Omental fat pad (tissue), 4 donors: ENCODE measurements around the gene MOSPD3. TPM values are rescaled to one million over a fixed set of nuclear protein-coding genes. Genes with fewer than 3 reads are reported as not detected.
"Not testable (repeated sequence)": the region's sequence is repeated elsewhere in the genome, so short reads cannot be mapped to it uniquely, and the experiment has no call there.

ENCODE experiments used
- ATAC-seq: fragments of 150-250 bp; one replicate; pipeline ENCODE4 v1.9.1; 2016; ENCODE audit warnings: mild to moderate bottlenecking, moderate library complexity; ENCODE audit not compliant: low FRiP score
- DNase-seq: peaks from one replicate; pipeline ENCODE4 v3.0.0-alpha.2; 2019; ENCODE audit warnings: low spot score
- total RNA-seq, 4 donors: library from RNA; depleted of rRNA; stranded (reverse); fragments of >200 nt; gene quantifications; one replicate each; pipeline ENCODE4 v1.1.0, GENCODE V29; 2016
- TF ChIP-seq, protein P1 (sequence below), 3 donors: fragments of 450-650 bp; IDR thresholded peaks; one replicate each; pipeline ENCODE4 v1.5.1; 2016 to 2017; ENCODE audit warnings: antibody characterized with exemption in 3 of 3, mild to moderate bottlenecking in 3 of 3, moderate library complexity in 2 of 3

MOSPD3 gene, protein sequence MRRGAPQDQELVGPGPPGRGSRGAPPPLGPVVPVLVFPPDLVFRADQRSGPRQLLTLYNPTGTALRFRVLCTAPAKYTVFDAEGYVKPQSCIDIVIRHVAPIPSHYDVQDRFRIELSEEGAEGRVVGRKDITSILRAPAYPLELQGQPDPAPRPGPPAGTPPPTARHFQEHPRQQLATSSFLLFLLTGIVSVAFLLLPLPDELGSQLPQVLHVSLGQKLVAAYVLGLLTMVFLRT
- total RNA-seq, result 1 to 10 TPM; 5.4 to 8.9 (median 7.2) TPM

DNA sequence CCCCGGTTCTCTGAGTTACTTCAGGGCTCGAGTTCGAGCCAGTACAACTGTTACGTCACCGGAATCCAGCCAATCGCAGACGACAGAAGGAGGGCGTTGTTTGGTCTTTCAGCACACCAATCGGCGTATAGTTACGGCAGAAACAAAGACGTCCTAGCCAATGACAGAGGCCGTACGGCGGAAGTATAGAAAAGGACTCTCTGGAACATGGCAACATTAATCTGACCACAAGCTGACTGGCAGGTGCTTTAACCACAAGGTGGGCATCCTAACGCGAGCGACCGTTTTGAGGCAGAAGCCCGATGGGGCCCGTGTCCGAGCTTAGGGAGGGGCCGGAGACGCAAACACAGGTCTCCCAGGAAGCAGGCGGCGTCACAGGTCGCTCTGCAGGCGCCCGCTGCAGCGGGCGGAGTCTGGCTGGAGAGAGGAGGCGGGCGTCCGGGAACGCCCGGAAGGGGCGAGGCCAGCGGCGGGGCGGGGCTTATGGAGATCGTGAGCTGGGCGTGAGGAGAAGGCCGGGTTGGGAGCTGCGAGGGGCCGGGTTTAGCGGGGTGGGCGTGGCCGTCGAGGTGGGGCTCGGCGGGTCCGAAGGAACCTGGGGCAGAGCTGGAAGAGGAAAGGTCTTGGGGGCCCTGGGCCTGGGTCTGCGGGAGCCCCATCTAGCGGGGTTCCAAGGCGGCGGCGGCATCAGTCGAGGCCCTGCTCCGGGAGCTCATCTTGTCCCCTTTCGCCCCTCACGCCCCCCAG is at the start of gene MOSPD3:
Gene MOSPD3, plus strand, starts transcription at position 558 of the 747 bp plus-strand sequence. CDS start 252 bp downstream, outside the sequence.
- TF ChIP-seq, protein P1, sequence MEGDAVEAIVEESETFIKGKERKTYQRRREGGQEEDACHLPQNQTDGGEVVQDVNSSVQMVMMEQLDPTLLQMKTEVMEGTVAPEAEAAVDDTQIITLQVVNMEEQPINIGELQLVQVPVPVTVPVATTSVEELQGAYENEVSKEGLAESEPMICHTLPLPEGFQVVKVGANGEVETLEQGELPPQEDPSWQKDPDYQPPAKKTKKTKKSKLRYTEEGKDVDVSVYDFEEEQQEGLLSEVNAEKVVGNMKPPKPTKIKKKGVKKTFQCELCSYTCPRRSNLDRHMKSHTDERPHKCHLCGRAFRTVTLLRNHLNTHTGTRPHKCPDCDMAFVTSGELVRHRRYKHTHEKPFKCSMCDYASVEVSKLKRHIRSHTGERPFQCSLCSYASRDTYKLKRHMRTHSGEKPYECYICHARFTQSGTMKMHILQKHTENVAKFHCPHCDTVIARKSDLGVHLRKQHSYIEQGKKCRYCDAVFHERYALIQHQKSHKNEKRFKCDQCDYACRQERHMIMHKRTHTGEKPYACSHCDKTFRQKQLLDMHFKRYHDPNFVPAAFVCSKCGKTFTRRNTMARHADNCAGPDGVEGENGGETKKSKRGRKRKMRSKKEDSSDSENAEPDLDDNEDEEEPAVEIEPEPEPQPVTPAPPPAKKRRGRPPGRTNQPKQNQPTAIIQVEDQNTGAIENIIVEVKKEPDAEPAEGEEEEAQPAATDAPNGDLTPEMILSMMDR (IDR thresholded peaks at IDR 0.05), result no peak
- DNase-seq (peak; percentile 98), ATAC-seq (peak; percentile 99)

DNA sequence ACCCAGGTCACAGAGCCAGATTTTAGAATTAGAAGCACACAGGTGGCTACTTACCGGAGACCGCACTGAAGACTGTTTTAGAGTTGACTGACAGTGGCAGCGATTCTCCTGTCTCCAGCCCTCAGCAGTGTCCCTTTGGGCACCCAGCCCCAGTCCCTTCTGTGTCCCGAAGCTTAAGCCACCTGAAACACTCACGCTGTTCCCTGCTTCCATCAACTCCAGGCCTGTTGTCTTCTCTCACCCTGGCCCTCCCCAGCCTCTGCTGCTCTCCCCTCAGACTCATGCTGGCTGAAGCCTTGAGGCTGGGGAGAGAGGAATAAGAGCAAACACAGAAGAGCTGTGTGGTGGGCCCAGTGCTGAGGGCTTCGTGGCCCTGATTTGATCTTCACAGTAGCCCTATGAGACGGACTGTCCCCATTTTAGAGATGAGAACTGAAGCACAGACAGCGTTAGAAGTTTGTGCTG is 49.2 kb upstream of the MOSPD3 start:
- TF ChIP-seq, protein P1 (IDR thresholded peaks at IDR 0.05), result no peak
- no peak for DNase-seq

DNA sequence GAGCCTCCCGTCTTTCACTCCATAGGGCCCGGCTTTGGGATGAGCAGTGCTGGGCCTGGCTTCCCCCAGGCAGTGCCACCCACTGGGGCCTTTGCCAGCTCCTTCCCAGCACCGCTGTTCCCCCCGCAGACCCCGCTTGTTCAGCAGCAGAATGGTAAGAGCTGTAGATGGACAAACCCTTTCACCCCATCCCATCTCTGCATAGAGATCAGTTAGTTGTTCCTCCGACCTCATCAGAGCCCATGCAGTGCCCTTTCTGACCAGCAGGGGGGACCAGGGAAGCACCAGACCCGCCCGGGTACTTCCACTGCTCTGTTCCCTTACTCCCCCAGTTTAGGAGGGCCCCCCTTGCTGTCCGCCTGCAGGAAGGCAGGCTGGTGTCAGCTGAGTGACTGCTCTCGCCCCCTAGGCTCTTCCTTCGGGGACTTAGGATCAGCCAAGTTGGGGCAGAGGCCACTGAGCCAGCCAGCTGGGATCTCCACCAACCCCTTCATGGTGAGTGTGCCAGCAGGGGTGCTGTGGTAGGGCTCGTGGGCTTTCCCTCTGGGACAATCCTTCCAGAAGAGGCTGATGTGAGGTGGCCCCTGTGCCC is 48.4 kb upstream of the MOSPD3 start:
- ATAC-seq (peak; percentile 74), DNase-seq (peak; percentile 97)
- TF ChIP-seq, protein P1 (IDR thresholded peaks at IDR 0.05), result peak in 2 of 3 donors; percentile 68 to 91

More for the DNA sequence above, 49.2 kb upstream of the MOSPD3 start:
- ATAC-seq, result no peak

DNA sequence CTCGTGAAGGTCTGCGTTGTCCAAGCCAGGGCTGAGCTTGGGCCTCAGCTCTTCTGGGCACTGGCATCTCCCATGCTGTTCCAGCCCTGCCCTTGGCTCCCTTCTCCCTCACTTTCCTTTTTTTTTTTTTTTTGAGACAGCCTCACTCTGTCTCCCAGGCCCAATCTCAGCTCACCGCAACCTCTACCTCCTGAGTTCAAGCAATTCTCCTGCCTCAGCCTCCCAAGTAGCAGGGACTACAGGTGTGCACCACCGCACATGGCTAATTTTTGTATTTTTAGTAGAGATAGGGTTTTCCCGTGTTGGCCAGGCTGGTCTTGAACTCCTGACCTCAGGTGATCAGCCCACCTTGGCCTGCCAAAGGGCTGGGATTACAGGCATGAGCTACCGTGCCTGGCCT is 47.9 kb upstream of the MOSPD3 start:
- not testable (repeated sequence) for ATAC-seq, DNase-seq

DNA sequence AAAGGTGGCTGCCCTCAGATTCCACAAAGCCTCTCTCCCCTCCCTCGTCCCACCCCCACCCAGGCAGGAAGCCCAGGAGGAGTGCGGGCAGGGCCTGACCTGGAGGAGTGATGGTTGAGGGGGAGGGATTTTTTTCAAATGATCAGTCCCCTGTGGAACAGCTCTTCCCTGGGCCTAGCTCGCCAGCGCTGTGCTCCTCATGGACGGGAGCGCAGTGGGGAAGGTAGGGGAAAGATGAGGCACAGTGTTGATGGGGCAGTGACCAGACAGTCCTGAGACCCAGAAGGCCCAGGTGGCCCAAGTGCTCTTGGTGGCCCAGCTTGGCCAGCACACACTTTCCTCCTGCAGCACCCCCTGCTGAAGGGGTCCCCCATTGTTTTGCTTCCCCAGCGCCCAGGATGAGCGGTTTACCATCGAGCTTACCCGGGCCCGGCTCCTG is 47.2 kb upstream of the MOSPD3 start:
- ATAC-seq, result no peak
- no peak for DNase-seq
- TF ChIP-seq, protein P1 (IDR thresholded peaks at IDR 0.05), result no peak

DNA sequence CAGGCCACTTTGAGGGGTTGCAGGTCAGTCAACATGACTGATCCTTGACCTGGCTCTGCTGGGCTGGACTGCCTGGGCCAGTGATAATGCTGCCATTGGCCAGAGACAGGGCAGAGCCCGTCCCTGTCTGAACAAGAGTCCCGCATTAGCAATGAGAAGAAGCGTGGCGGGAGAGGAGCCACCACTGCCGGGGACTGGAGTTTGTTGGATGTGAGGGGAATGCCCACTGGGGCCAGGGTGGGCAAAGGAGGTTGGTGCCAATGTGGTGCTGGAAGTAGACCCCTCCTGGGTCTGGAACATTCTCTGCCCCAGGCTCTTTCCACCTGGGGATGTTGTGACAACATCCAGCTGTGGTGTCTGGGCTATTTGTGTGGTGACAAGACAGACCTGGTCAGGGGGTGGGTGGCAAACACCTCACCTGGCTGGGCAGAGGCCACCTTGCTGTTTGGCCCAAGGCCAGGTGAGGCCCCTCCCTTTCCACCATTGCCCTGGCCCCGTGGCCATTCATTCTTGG is 46.3 kb upstream of the MOSPD3 start:
- DNase-seq (no peak), ATAC-seq (no peak)
- TF ChIP-seq, protein P1 (IDR thresholded peaks at IDR 0.05), result no peak
